HCT116 (cell line): Measurements from ENCODE around the gene SLC35F3. TPM values are rescaled to one million over a fixed set of nuclear protein-coding genes. Genes with fewer than 3 reads are reported as not detected.
"Not testable (repeated sequence)": the region's sequence is repeated elsewhere in the genome, so short reads cannot be mapped to it uniquely, and the experiment has no call there.

Experiments
- ATAC-seq: fragments of 200-7000 bp; cut with Tn5 transposase; 2 replicates; pipeline ENCODE4 v1.9.1; 2020; ENCODE audit warnings: mild to moderate bottlenecking, moderate library complexity
- BruUV-seq: library from RNA; stranded (reverse); fragments of 400-500 nt; replicated peaks from 2 replicates; lab custom pipeline; 2021; lab: Mats Ljungman, UMichigan
- CTCF ChIA-PET: fragments of 300-600 bp; sonication (Branson Sonifier 250); formaldehyde crosslinking; loops from one replicate; lab custom pipeline; 2021; ENCODE audit warnings: antibody characterized with exemption; lab: Charles Lee
- POLR2A ChIA-PET: fragments of 300-600, 350-600 bp; sonication (Branson Sonifier 250); formaldehyde crosslinking; loops from one replicate; lab custom pipeline; 2021; ENCODE audit warnings: antibody characterized with exemption; lab: Charles Lee
- RAD21 ChIA-PET, 2 experiments: fragments of 300-600 bp; sonication (Branson Sonifier 250); formaldehyde crosslinking; loops; one replicate each; lab custom pipeline; 2023; ENCODE audit warnings: low total read pairs in 2 of 2; ENCODE audit not compliant: uncharacterized antibody in 2 of 2, unreplicated experiment in 2 of 2, low non-redundant PET in 1 of 2; lab: Charles Lee
- DNase-seq: peaks from one replicate; pipeline ENCODE4 v3.0.0-alpha.2; 2010; ENCODE audit warnings: low read depth, low spot score
- H2AFZ ChIP-seq: fragments of 200-600 bp; shearing (Covaris generic), sonication (generic); 2 replicates; pipeline ENCODE4 v1.6.1; 2017; ENCODE audit warnings: low read depth, mixed run types, mixed read lengths, antibody characterized with exemption, low read length; ENCODE audit not compliant: poor library complexity, severe bottlenecking
- H3K27ac ChIP-seq: 2 replicates; pipeline ENCODE4 v1.5.1; 2012; ENCODE audit warnings: low read depth, low read length
- H3K27me3 ChIP-seq: fragments of 200-600 bp; sonication (generic); 2 replicates; pipeline ENCODE4 v1.6.1; 2016; ENCODE audit warnings: mixed run types, low read length, mixed read lengths; ENCODE audit not compliant: insufficient read depth
- H3K36me3 ChIP-seq, 2 experiments: fragments of 200-500 bp in 1 of 2; fragments of 200-600 bp in 1 of 2; sonication (Bioruptor generic) in 1 of 2; sonication (generic) in 1 of 2; 2 replicates each; pipeline versions ENCODE4 v1.5.1 to v1.6.1; 2014 to 2016; ENCODE audit warnings: low read length in 2 of 2, inconsistent platforms in 1 of 2, mixed read lengths in 1 of 2, mixed run types in 1 of 2; ENCODE audit not compliant: insufficient read depth in 2 of 2, control insufficient read depth in 1 of 2
- H3K4me1 ChIP-seq, 2 experiments: fragments of 200-600 bp in 1 of 2; sonication (generic) in 1 of 2; 2 replicates each; pipeline versions ENCODE4 v1.5.1 to v1.6.1; 2012 to 2017; ENCODE audit warnings: low read length in 2 of 2, inconsistent platforms in 1 of 2, mild to moderate bottlenecking in 1 of 2, mixed read lengths in 1 of 2, mixed run types in 1 of 2, moderate library complexity in 1 of 2; ENCODE audit not compliant: insufficient read depth in 2 of 2, control insufficient read depth in 1 of 2
- H3K4me2 ChIP-seq: fragments of 200-600 bp; sonication (generic); 2 replicates; pipeline ENCODE4 v1.6.1; 2017; ENCODE audit warnings: mixed run types, low read length, mixed read lengths
- H3K4me3 ChIP-seq, 2 experiments: fragments of 200-600 bp in 1 of 2; sonication (generic) in 1 of 2; replicated peaks in 1 of 2; 2 replicates each; pipeline ENCODE4 v1.5.1; 2011 to 2016; ENCODE audit warnings: low read length in 2 of 2, control low read depth in 1 of 2, low read depth in 1 of 2, mild to moderate bottlenecking in 1 of 2, mixed read lengths in 1 of 2, mixed run types in 1 of 2
- H3K79me2 ChIP-seq: fragments of 200-600 bp; sonication (generic); 2 replicates; pipeline ENCODE4 v1.6.1; 2017; ENCODE audit warnings: mild to moderate bottlenecking, mixed run types, low read length, moderate library complexity, mixed read lengths; ENCODE audit not compliant: insufficient read depth
- H3K9ac ChIP-seq: fragments of 200-600 bp; sonication (generic); 2 replicates; pipeline ENCODE4 v1.6.1; 2016; ENCODE audit warnings: low read length, mixed read lengths
- H3K9me2 ChIP-seq: fragments of 200-600 bp; sonication (generic), shearing (Covaris generic); 2 replicates; pipeline ENCODE4 v1.6.1; 2017; ENCODE audit warnings: mixed run types, mild to moderate bottlenecking, moderate library complexity; ENCODE audit not compliant: insufficient read depth
- H3K9me3 ChIP-seq, 2 experiments: fragments of 200-500 bp in 1 of 2; fragments of 200-600 bp in 1 of 2; sonication (Bioruptor generic) in 1 of 2; sonication (generic) in 1 of 2; 2 replicates each; pipeline ENCODE4 v1.6.1; 2014 to 2017; ENCODE audit warnings: low read length in 2 of 2, mixed read lengths in 2 of 2, inconsistent platforms in 1 of 2, low read depth in 1 of 2, mild to moderate bottlenecking in 1 of 2, mixed run types in 1 of 2, moderate library complexity in 1 of 2; ENCODE audit not compliant: control insufficient read depth in 1 of 2, insufficient read depth in 1 of 2
- H4K20me1 ChIP-seq: fragments of 200-600 bp; sonication (generic), shearing (Covaris generic); 2 replicates; pipeline ENCODE4 v1.6.1; 2017; ENCODE audit warnings: mixed run types, mild to moderate bottlenecking, moderate library complexity; ENCODE audit not compliant: insufficient read depth
- CEBPB ChIP-seq: IDR thresholded peaks from 2 replicates; pipeline ENCODE4 v1.6.1; 2012; ENCODE audit warnings: low read depth
- ELF1 ChIP-seq: IDR thresholded peaks from 2 replicates; pipeline ENCODE4 v1.6.1; 2012; ENCODE audit warnings: low read depth, borderline replicate concordance
- EZH2 ChIP-seq: fragments of 200-600 bp; sonication (generic); IDR thresholded peaks from 2 replicates; pipeline ENCODE4 v1.6.1; 2017; ENCODE audit warnings: antibody characterized with exemption, mixed run types
- EZH2phosphoT487 ChIP-seq: fragments of 200-600 bp; IDR thresholded peaks from 2 replicates; pipeline ENCODE4 v1.6.1; 2018; ENCODE audit warnings: antibody characterized with exemption, borderline replicate concordance
- POLR2A ChIP-seq: IDR thresholded peaks from 2 replicates; pipeline ENCODE4 v1.7.0; 2011; ENCODE audit warnings: borderline replicate concordance; ENCODE audit not compliant: insufficient read depth, insufficient read length; ENCODE audit errors: extremely low read depth
- POLR2AphosphoS5 ChIP-seq: IDR thresholded peaks from 2 replicates; pipeline ENCODE4 v1.6.1; 2011; ENCODE audit warnings: mild to moderate bottlenecking, low read depth, low read length, moderate library complexity
- SP1 ChIP-seq: IDR thresholded peaks from 2 replicates; pipeline ENCODE4 v1.6.1; 2012; ENCODE audit warnings: low read depth
- SRF ChIP-seq: IDR thresholded peaks from 2 replicates; pipeline ENCODE4 v1.6.1; 2012; ENCODE audit warnings: low read depth
- TCF7L2 ChIP-seq: IDR thresholded peaks from 2 replicates; pipeline ENCODE4 v1.7.0; 2011; ENCODE audit warnings: borderline replicate concordance, inconsistent platforms; ENCODE audit not compliant: insufficient read depth, insufficient read length; ENCODE audit errors: extremely low read depth
- YY1 ChIP-seq: IDR thresholded peaks from 2 replicates; pipeline ENCODE4 v1.6.1; 2011; ENCODE audit warnings: low read length, low read depth, moderate library complexity, mild to moderate bottlenecking; ENCODE audit not compliant: insufficient replicate concordance; ENCODE audit errors: extremely low read depth
- ZFX ChIP-seq: fragments of 450-650 bp; IDR thresholded peaks from 2 replicates; pipeline ENCODE4 v1.6.1; 2017
- ZNF274 ChIP-seq: fragments of 200-500 bp; sonication (Bioruptor generic); IDR thresholded peaks from 2 replicates; pipeline ENCODE4 v1.6.1; 2014; ENCODE audit warnings: mild to moderate bottlenecking, low read depth, low read length, inconsistent platforms
- intact Hi-C: fragments of 100-400 bp; cut with micrococcal nuclease; formaldehyde crosslinking; loops from 2 replicates; pipeline ENCODE4 v1.10.0; 2022
- total RNA-seq: library from RNA; stranded (reverse); gene quantifications from one replicate; pipeline ENCODE4 v1.2.1, GENCODE V29; 2021; ENCODE audit not compliant: unreplicated experiment
- TF ChIP-seq, protein P1 (sequence below): IDR thresholded peaks from 2 replicates; pipeline ENCODE4 v1.6.1; 2012
- TF ChIP-seq, protein P2 (sequence below): IDR thresholded peaks from 2 replicates; pipeline ENCODE4 v1.6.1; 2012

Gene SLC35F3
- total RNA-seq, 1 experiment from 2014 or later = 6.4 TPM

DNA sequence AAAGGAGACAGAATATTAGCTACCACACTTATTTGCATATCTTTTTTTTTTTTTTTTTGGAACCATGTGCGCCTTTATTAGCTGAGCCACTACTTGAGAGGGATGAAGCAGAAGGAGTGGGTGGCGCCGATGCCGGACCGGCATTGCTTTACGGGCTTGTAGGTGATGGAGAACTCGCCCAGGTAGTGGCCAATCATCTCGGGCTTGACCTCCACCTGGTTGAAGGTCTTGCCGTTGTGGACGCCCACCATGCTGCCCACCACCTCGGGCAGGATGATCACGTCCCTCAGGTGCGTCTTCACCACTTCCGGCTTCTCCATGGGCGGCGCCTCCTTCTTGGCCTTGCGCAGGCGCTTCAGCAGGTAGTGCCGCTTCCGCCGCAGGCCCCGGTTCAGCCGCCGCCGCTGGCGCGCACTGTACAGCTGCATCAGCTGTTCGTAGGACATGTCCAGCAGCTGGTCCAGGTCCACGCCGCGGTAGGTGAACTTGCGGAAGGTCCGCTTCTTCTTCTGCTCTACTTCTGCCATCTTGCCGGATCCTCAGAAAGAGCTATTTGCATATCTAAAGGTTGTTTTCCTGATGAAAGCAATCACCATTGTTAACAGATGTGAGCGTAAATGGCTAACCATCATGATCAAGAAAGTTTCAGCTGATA, 452.3 kb downstream of the SLC35F3 start:
- Histone ChIP-seq H3K9ac (peak overlapping the region; percentile 52), H3K4me3 (peak overlapping the region; percentile 52 to 61), H3K4me2 (peak overlapping the region; percentile 68)
- H3K9me2 ChIP-seq, H2AFZ ChIP-seq, RAD21 ChIA-PET, H3K27me3 ChIP-seq, H3K79me2 ChIP-seq, intact Hi-C loops, H3K27ac ChIP-seq, H3K9me3 ChIP-seq, H4K20me1 ChIP-seq, BruUV-seq, H3K36me3 ChIP-seq, H3K4me1 ChIP-seq: not testable (repeated sequence)
- TF ChIP-seq ZFX (0 out of 2 replicates have a peak, but pooled peaks have one; percentile 17), YY1 (peak; percentile 42), POLR2AphosphoS5 (peak; percentile 75), ELF1 (peak; percentile 65)
- TF ChIP-seq, protein P1, sequence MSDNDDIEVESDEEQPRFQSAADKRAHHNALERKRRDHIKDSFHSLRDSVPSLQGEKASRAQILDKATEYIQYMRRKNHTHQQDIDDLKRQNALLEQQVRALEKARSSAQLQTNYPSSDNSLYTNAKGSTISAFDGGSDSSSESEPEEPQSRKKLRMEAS = peak; percentile 40
- ChIA-PET POLR2A (interaction anchor here (1.5 kb wide), 1 partner anchor 16 kb away, joined by 4 read pairs; the partner anchor contains the start of gene COA6), CTCF (interaction anchor here (1.2 kb wide), 1 partner anchor 28 kb away, joined by 4 read pairs; no protein-coding TSS in a partner anchor)
- DNase-seq = peak; percentile 23
- ATAC-seq = peak; percentile 93

DNA sequence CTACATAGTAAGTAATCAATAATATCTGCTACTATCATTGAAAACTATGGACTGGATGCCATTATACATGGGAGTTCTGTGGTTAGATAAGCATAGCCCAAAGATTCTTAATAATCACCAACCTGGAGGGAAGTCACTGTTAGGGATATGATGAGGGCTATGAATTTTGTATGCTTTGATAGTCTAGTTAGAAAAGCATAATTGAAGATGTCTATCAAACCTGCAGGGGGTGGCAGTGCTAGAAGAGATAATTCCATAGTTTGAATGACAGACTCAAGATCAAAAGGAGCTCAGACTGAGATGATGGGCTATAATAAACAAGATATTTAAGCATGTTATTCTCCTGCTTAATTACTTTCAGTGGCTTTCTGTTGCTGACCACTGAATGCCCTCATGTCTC, 453.4 kb downstream of the SLC35F3 start:
- no peak for TF ChIP-seq CEBPB
- TF ChIP-seq POLR2A = no peak
- no peak for TF ChIP-seq EZH2phosphoT487
- no peak for TF ChIP-seq ZNF274
- TF ChIP-seq SRF = no peak
- no peak for TF ChIP-seq EZH2
- TF ChIP-seq SP1 = no peak
- no peak for TF ChIP-seq TCF7L2
- TF ChIP-seq, protein P2, sequence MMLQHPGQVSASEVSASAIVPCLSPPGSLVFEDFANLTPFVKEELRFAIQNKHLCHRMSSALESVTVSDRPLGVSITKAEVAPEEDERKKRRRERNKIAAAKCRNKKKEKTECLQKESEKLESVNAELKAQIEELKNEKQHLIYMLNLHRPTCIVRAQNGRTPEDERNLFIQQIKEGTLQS = no peak
- TF ChIP-seq POLR2AphosphoS5 = no peak
- no peak for TF ChIP-seq ZFX
- peak overlapping the region; percentile 36; the same call in 1 of the 2 replicates for H3K9ac ChIP-seq

More for the DNA sequence above, 453.4 kb downstream of the SLC35F3 start:
- BruUV-seq = no TSS peak
- DNase-seq = no peak
- Histone ChIP-seq H3K4me3 (peak overlapping the region; percentile 52 to 61), H4K20me1 (no peaks in the 10 kb centered on the region), H3K4me2 (peak overlapping the region; percentile 68), H3K79me2 (no peaks in the 10 kb centered on the region), H3K27me3 (no peaks in the 10 kb centered on the region), H3K9me2 (no peaks in the 10 kb centered on the region), H2AFZ (no peak overlapping the region), H3K4me1 (no peaks in the 10 kb centered on the region), H3K36me3 (no peaks in the 10 kb centered on the region), H3K9me3 (no peaks in the 10 kb centered on the region), H3K27ac (no peak overlapping the region)
- ChIA-PET RAD21 (no interaction called here), POLR2A (no interaction called here), CTCF (no interaction called here)
- intact Hi-C loops = no loop called here
- ATAC-seq = no peak
